NCI-H345 (cell line): ENCODE results near the gene COL10A1.

Experiments
- DNase-seq: peaks from one replicate; lab custom pipeline; 2025; lab: John Stamatoyannopoulos, UW

COL10A1 gene

DNA sequence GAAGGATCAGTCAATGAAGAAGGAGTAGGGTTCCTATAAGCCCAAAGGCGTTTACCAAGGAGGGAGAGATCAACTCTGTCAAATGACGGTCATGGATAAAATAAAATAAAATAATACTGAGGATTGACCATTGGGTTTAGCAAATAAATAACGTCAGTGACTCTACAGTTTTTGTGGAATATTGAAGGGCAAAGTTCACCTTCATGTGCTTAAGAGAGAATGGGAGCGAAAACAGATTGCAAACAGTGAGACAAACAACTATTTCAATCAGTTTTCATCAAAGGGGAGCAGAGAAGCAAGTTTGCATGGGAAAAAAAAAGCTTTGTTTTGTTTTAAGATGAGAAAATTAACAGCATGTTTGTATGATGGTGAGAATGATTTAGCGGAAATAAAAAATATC is 42.9 kb downstream of the COL10A1 start:
- DNase-seq = no peak

DNA sequence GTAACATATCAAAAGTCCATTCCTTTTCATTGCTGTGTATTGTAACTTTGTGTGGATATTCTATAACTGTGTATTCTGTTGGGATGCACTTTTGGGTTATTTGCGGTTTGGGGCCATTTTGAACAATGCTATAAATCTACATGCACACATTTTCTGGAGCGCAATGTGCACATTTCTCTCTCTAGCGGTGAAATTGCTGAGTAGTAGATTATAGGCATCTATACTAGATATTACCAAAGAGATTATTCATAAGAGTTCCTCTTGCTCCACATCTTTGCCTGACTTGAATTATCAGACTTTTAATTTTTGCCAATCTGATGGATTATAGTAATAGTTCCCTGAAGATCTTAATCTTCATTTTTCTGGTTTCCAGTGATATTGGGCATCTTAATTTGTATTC is 47.0 kb downstream of the COL10A1 start:
- no peak for DNase-seq

DNA sequence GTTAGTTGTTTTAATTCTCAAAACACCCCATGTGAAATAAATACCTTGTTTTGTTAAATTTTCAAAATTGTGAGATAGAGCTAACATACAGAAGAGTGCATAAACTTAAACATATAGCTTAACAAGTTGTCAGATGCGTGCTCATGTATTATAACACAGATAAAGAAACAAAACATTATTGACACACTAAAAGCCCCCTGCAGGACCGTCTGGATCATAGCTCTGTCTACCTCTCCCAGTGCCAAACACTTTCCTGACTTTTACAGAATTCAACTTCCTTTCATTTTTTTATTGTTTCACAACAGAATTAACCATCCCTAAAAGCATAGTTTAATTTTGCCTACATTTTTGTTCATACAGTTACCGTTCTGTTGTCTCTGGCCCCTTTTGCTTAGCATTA is 47.4 kb downstream of the COL10A1 start:
- no peak for DNase-seq

DNA sequence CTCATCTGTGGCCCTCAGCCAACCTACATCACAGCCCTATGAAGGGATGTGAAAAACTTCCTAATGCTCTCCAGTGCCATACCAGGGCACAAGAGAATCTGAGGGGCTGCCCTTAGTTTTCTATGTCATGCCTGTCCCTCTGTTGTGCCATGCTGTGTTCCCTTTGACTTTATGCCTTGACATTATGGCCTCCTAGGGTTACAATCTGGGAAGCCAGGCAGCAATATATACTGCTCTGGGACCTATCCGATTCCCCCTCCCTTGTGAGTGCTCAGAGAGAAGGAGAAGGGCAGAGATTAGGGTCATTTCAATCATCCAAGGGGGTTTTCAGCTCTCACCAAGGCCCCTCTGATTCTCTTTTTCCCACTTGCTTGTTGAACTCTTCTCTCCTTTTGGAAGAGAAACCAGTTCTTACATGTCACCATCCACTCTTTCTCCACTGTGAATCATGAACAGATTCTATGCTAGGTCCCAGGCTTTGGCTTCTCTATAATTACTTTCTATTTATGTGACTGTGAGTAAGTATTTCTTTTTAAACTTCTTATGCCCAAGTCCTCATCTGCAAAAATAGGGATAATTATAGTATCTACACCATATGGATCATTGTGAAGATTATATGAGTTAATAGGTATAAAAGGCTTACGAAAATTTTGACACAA is 51.1 kb downstream of the COL10A1 start:
- no peak for DNase-seq

DNA sequence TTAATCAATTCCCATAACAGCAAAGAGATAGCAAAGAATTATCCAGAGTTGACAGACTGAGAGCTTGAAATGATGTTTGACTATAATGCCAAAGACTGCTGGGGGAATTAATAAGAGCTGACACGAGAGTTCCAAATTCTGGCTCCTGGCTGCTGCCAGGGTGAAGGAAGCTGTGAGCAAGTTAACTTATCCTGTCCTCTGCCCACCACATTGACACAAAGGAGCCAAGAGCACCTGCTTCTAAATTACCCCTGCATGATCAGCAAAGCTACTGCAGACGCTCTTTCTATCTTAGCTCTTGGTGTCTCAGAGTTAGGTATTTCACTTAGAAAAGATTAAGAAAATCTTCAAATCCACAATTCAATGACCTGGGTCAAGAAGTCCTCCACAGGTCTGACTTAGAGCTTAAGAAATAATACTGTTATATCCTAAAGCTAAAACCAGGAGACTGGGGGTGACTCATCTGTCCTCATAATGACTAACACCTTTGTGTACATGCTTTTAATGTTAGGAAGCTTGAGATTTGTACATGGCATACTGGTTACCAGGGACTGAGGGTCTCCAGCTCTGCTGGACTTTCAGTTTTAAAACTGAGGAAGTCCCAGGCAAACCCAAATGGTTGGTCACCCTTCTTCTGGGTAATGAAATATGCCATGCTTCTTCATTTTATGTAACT is 52.0 kb downstream of the COL10A1 start:
- no peak for DNase-seq

DNA sequence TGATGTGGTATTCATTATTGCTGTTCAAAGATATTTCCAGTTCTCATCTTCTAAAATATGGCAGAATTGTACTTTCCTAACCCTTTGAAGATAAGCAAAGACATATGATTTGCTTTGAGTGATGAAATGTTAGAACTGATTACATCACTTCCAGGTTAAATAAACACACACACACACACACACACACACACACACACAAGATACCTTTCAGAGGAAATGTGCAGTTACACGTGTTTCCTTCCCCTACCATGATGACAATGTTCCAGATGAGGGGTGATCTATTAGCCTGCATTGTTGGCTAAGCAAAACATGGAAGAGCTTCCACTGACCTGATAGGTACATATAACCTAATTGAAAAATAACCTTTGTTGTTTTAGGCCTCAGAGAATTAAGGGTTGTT is 53.6 kb downstream of the COL10A1 start:
- DNase-seq = no peak

DNA sequence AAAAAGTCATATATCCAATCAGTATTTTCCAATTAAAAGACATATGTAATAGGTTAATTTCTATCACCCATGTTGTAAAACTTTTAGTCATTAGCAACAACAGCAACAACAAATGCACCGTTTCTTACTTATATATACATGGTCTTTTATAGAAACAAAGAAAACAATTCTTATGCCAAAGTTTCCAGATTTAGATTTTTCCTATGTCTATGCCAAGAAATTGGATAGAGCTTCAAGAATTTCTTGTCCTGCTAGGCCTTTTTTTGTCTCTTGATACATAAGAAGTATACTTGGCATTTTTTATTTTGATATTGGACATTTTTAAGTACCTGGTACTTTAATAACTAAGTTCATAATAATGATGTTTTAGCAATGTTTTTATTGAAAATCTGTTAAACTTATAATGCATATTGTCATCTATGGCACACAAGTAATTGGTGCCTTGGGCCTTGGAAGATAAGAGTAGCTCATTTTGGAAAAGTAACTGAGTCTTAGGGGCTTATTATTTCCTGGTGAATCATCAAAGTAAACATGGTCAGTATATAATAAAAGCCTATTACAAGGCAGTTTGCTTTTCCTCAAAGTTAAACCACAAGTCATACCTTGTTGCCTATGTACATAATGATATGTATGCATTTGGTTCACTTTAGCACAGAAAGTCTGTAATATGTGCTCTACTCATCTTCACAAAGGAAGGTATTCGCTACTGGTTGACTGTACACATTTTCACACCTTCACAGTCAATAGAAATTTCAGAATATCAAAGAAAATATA is 55.1 kb downstream of the COL10A1 start:
- no peak for DNase-seq

DNA sequence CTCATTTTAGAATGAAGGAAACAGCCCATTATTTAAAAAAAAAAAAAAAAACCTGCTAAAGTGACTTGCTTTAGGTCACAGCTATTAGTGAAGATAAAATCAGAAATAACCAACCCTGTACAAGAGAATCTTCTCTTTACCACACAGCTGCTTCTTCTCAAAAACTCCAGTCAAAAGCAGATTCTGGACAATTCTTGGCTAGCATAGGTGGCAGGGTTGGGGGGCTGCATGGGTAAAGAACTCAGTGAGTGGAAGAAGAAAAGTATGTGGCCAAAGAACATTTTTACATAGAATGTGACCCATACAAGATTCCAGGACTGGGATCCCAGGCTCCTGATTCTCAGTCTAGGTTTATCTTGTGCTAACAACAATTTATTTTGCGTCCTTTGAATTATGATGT is 55.8 kb downstream of the COL10A1 start:
- DNase-seq = no peak
